Body of pancreas (tissue), 4 donors: ENCODE results near the gene CFAP53.

Source experiments
- POLR2A ChIP-seq, 3 donors: fragments of 450-650 bp; IDR thresholded peaks; one replicate each; pipeline ENCODE4 v1.6.1; 2016; ENCODE audit warnings: antibody characterized with exemption in 3 of 3, mild to moderate bottlenecking in 2 of 3
- TF ChIP-seq, protein P1 (sequence below), 7 experiments: fragments of 450-650 bp in 4 of 7; fragments of 200-600 bp in 3 of 7; sonication (generic) in 3 of 7; IDR thresholded peaks; one replicate each; pipeline ENCODE4 v1.5.1; 2016 to 2019; ENCODE audit warnings: antibody characterized with exemption in 7 of 7

DNA sequence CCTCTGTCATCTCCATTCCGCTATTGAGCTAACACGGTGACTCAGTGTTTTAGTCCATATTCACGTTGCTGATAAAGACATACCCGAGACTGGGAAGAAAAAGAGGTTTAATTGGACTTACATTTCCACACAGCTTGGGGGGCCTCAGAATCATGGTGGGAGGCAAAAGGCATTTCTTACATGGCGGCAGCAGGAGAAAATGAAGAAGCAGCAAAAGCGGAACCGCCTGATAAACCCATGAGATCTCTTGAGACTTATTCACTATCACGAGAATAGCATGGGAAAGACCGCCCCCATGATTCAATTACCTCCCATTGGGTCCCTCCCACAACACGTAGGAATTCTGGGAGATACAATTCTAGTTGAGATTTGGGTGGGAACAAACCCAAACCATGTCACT, 43.8 kb upstream of the CFAP53 start:
- TF ChIP-seq, protein P1, sequence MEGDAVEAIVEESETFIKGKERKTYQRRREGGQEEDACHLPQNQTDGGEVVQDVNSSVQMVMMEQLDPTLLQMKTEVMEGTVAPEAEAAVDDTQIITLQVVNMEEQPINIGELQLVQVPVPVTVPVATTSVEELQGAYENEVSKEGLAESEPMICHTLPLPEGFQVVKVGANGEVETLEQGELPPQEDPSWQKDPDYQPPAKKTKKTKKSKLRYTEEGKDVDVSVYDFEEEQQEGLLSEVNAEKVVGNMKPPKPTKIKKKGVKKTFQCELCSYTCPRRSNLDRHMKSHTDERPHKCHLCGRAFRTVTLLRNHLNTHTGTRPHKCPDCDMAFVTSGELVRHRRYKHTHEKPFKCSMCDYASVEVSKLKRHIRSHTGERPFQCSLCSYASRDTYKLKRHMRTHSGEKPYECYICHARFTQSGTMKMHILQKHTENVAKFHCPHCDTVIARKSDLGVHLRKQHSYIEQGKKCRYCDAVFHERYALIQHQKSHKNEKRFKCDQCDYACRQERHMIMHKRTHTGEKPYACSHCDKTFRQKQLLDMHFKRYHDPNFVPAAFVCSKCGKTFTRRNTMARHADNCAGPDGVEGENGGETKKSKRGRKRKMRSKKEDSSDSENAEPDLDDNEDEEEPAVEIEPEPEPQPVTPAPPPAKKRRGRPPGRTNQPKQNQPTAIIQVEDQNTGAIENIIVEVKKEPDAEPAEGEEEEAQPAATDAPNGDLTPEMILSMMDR (IDR thresholded peaks at IDR 0.05), result no peak
- TF ChIP-seq POLR2A (IDR thresholded peaks at IDR 0.05), result no peak
